GM19023 (cell line): Measurements from ENCODE around the gene SLC25A40.
A peak's percentile ranks its signal among the peaks of the same experiment; 100 is the strongest.
"Not testable (repeated sequence)": the region's sequence is repeated elsewhere in the genome, so short reads cannot be mapped to it uniquely, and the experiment has no call there.

Experiments
- ATAC-seq: cut with Tn5 transposase; IDR thresholded peaks from one replicate; pipeline ENCODE4 v1.9.1; 2021; ENCODE audit warnings: mild to moderate bottlenecking, moderate library complexity; ENCODE audit not compliant: unreplicated experiment

SLC25A40 gene

GRCh38 chr7:87876040-87876868 lies at the start of gene SLC25A40, which contains the start of gene DBF4:
Gene SLC25A40 (minus strand): TSS chr7:87876360. CDS start chr7:87858727, 17,633 bp downstream.
Gene DBF4 (plus strand): TSS chr7:87876493. CDS start chr7:87876733, 240 bp downstream.
- peak; percentile 92 for ATAC-seq

GRCh38 chr7:87922759-87923395 lies 46.7 kb upstream of the SLC25A40 start:
- ATAC-seq: not testable (repeated sequence)

GRCh38 chr7:87920578-87920977 lies 44.4 kb upstream of the SLC25A40 start:
- ATAC-seq: no peak

GRCh38 chr7:87919875-87920274 lies 43.7 kb upstream of the SLC25A40 start:
- ATAC-seq: no peak

GRCh38 chr7:87918740-87919139 lies 42.6 kb upstream of the SLC25A40 start:
- ATAC-seq: no peak

GRCh38 chr7:87912121-87912520 lies 36.0 kb upstream of the SLC25A40 start:
- ATAC-seq: no peak

- not testable (repeated sequence) for ATAC-seq
Measured at GRCh38 chr7:87908814-87909213, 32.7 kb upstream of the SLC25A40 start.

GRCh38 chr7:87907136-87907906 lies 31.2 kb upstream of the SLC25A40 start:
- ATAC-seq: not testable (repeated sequence)

- ATAC-seq: no peak
Measured at GRCh38 chr7:87899255-87899654, 23.1 kb upstream of the SLC25A40 start.

GRCh38 chr7:87895363-87895762 lies 19.2 kb upstream of the SLC25A40 start:
- no peak for ATAC-seq

GRCh38 chr7:87886875-87887274 lies 10.7 kb upstream of the SLC25A40 start:
- ATAC-seq: no peak

GRCh38 chr7:87885018-87885417 lies 8.9 kb upstream of the SLC25A40 start:
- ATAC-seq: no peak

GRCh38 chr7:87882151-87882937 lies 6.2 kb upstream of the SLC25A40 start:
- ATAC-seq: no peak

GRCh38 chr7:87878208-87878735 lies 2.1 kb upstream of the SLC25A40 start:
- ATAC-seq: no peak

GRCh38 chr7:87877366-87878040 lies 1.3 kb upstream of the SLC25A40 start:
- ATAC-seq: no peak

- peak; percentile 9 for ATAC-seq
Measured at GRCh38 chr7:87876869-87877234, 692 bp upstream of the SLC25A40 start.

GRCh38 chr7:87875151-87876039 lies 765 bp downstream of the SLC25A40 start:
- peak; percentile 19 for ATAC-seq

GRCh38 chr7:87874066-87874465 lies 2.1 kb downstream of the SLC25A40 start:
- ATAC-seq: no peak

GRCh38 chr7:87873328-87873727 lies 2.8 kb downstream of the SLC25A40 start:
- not testable (repeated sequence) for ATAC-seq
